ENCODE data around the gene EXOC6B.

The EXOC6B gene

DNA sequence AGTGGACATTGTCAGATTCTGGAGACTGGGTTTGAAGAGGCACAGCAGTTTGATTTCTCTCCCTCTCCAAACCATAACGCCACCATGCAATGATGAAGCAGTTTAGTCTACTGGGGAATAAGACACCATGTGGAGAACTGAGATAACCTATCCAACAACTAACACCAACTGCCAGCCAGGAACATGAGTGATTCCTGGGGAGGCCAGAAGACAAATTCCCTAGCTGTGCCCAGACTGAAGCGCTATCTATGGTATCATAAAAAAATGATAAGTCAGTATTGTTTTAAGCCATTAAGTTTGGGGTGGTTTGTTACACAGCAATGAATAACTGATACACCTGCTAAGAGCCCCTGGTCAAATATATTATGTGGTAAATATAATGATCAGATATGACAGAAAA lies 129.3 kb downstream of the EXOC6B start:
- no peak for DNase-seq
- Histone ChIP-seq H3K4me1 (ENCODE audit: control insufficient read depth, insufficient read depth, low read length, poor library complexity, severe bottlenecking) (no peaks in the 10 kb centered on the region), H3K27ac (ENCODE audit: insufficient read depth, low read length, poor library complexity, severe bottlenecking) (no peak overlapping the region), H3K27me3 (replicated peaks; ENCODE audit: control insufficient read depth, insufficient read depth, low read length, poor library complexity, severe bottlenecking) (no peaks in the 10 kb centered on the region), H3K4me3 (ENCODE audit: insufficient read depth, low read depth, low read length, poor library complexity, severe bottlenecking) (no peak overlapping the region), H3K36me3 (ENCODE audit: control insufficient read depth, insufficient read depth, low read length) (no peaks in the 10 kb centered on the region), H3K9me3 (ENCODE audit: control insufficient read depth, low read length) (no peaks in the 10 kb centered on the region)

DNA sequence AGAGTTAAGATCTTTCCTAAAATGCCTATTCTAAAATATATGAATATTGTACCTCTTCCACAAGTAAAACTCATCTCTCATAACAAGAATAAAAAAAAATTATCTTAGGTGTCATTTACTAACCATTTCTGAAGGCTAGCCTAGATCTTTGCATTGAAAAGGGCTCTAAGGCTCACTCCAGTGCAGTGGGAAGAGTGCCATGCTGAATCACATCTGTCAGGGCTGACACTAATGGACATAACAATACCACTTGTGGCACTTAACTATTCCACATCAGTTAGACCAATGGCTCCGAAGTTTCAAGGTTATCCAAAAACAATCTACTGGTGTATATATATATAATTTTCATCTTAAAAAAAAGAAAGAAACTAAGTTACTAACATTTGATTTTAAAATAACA lies 130.2 kb downstream of the EXOC6B start:
- no peaks in the 10 kb centered on the region for H3K27me3 ChIP-seq (replicated peaks; ENCODE audit: control insufficient read depth, insufficient read depth, low read length, poor library complexity, severe bottlenecking)
- H3K27ac ChIP-seq (ENCODE audit: insufficient read depth, low read length, poor library complexity, severe bottlenecking): no peak overlapping the region
- DNase-seq: no peak
- no peak overlapping the region for H3K4me3 ChIP-seq (ENCODE audit: insufficient read depth, low read depth, low read length, poor library complexity, severe bottlenecking)
- no peaks in the 10 kb centered on the region for H3K4me1 ChIP-seq (ENCODE audit: control insufficient read depth, insufficient read depth, low read length, poor library complexity, severe bottlenecking)
- no peaks in the 10 kb centered on the region for H3K9me3 ChIP-seq (ENCODE audit: control insufficient read depth, low read length)
- no peaks in the 10 kb centered on the region for H3K36me3 ChIP-seq (ENCODE audit: control insufficient read depth, insufficient read depth, low read length)

DNA sequence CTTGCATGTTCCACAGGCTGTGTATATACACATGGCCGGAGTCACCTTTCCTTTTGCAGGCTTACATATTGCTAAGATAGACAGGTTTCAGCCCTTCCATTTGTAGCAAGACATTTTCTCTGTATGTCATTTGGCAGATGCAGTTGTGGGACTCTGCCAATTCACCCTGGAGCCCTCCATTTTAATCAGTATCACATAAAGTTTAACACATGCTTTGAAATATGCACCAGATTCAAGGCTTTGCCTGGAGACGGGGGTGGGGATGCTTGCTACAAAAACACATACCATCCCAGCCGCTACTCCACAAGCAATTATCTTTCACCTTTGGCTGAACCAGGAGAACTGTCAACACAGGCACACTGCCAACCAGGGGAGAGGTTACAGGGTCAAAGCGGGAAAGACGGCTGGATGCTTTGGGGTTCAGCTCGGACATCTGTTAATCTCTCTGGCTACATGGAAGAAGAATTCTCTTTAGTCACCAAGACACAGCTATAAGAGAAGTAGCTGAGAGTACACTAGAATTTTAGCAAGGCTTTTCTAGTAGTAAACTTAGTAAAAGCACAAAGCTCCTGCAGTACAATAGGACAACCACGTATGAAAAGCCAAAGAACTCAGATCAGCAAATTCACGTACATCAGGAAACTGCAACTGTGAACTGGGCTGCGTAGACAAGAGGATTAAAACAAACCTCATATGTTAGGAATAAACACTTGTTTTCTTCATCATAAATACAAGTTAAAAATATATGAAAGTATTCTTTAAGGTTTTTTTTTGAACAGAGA lies 130.9 kb downstream of the EXOC6B start:
- H3K9me3 ChIP-seq (ENCODE audit: control insufficient read depth, low read length): no peaks in the 10 kb centered on the region
- H3K27me3 ChIP-seq (replicated peaks; ENCODE audit: control insufficient read depth, insufficient read depth, low read length, poor library complexity, severe bottlenecking): no peaks in the 10 kb centered on the region
- no peaks in the 10 kb centered on the region for H3K4me1 ChIP-seq (ENCODE audit: control insufficient read depth, insufficient read depth, low read length, poor library complexity, severe bottlenecking)
- H3K27ac ChIP-seq (ENCODE audit: insufficient read depth, low read length, poor library complexity, severe bottlenecking): no peak overlapping the region
- H3K36me3 ChIP-seq (ENCODE audit: control insufficient read depth, insufficient read depth, low read length): no peaks in the 10 kb centered on the region
- H3K4me3 ChIP-seq (ENCODE audit: insufficient read depth, low read depth, low read length, poor library complexity, severe bottlenecking): no peak overlapping the region
- no peak for DNase-seq

DNA sequence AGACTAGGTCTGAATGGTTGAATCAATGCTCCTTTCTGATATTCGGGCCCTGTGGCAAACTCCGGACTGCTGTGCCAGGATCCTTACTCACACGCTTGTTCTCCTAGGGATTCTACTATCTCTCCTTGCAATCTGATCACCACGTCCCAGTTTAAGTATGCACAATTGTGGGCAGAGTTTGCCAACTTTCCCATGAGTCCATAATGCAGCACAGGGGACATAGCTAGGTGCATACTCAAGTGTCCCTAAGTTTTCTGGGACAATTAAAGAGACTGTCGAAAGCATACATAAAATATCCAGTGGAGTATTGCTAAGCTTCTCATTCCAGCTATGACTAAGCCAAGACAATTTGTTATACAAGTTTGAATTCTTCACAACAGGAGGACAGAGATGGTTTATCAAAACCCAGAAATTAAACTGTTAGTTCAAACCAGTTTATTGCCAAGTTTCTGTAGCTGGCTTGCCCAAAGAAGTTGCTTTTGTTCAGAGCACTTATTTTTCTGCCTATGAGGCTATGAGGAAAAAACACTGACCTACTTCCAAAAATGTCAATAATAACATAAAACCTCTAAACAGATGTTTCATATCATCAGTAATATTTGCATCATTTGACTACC lies 136.1 kb downstream of the EXOC6B start:
- no peak overlapping the region for H3K4me3 ChIP-seq (ENCODE audit: insufficient read depth, low read depth, low read length, poor library complexity, severe bottlenecking)
- no peaks in the 10 kb centered on the region for H3K4me1 ChIP-seq (ENCODE audit: control insufficient read depth, insufficient read depth, low read length, poor library complexity, severe bottlenecking)
- H3K9me3 ChIP-seq (ENCODE audit: control insufficient read depth, low read length): no peaks in the 10 kb centered on the region
- DNase-seq: no peak
- H3K27me3 ChIP-seq (replicated peaks; ENCODE audit: control insufficient read depth, insufficient read depth, low read length, poor library complexity, severe bottlenecking): no peaks in the 10 kb centered on the region
- no peak overlapping the region for H3K27ac ChIP-seq (ENCODE audit: insufficient read depth, low read length, poor library complexity, severe bottlenecking)
- no peaks in the 10 kb centered on the region for H3K36me3 ChIP-seq (ENCODE audit: control insufficient read depth, insufficient read depth, low read length)

DNA sequence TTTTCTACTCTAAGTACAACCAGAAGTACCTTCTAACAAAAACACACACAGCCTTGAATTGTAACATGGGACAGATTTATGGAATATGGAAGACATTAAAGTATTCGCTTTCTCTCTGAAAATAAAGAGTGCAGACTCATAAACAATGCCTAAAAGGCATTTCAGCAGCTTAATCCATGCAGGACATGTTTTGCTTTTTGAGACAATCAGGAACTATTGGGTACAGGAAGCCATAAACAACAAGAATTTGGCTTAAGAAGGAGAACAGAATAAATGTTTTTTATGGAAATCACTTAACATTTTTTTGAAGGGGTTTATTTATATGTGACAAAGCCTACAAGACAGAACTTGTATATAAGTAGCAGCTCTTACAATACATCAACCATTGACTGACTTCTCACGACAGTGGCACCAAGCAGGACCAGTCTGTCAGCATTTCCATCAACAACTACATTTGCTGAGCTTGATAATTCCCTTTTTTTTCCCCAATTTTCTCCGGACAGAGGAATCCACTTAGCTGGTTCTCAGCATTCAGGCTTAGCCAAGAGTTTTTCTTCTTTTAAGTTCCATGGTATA lies 140.1 kb downstream of the EXOC6B start:
- H3K9me3 ChIP-seq (ENCODE audit: control insufficient read depth, low read length): no peaks in the 10 kb centered on the region
- no peaks in the 10 kb centered on the region for H3K4me1 ChIP-seq (ENCODE audit: control insufficient read depth, insufficient read depth, low read length, poor library complexity, severe bottlenecking)
- H3K27me3 ChIP-seq (replicated peaks; ENCODE audit: control insufficient read depth, insufficient read depth, low read length, poor library complexity, severe bottlenecking): no peaks in the 10 kb centered on the region
- H3K36me3 ChIP-seq (ENCODE audit: control insufficient read depth, insufficient read depth, low read length): no peaks in the 10 kb centered on the region
- H3K4me3 ChIP-seq (ENCODE audit: insufficient read depth, low read depth, low read length, poor library complexity, severe bottlenecking): no peak overlapping the region
- no peak overlapping the region for H3K27ac ChIP-seq (ENCODE audit: insufficient read depth, low read length, poor library complexity, severe bottlenecking)
- DNase-seq: no peak

DNA sequence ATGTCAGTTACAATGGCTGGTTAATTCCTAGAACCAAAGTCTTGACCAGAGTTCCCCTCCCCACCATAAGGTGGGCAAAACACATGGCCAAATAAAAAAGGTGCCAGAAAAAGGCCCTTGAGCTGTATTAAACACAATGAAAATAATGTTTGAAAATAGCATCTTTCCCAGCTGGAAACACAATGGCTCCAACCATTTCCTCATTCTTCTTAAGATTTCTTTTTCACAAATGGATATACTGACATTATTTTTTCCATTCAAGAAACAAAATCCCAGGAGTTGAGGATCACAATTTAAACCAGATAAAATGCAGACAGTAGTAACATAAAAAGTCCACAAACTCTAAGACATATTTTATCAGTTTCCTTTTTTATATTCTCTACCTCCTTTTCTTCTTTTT lies 143.8 kb downstream of the EXOC6B start:
- Histone ChIP-seq H3K4me3 (ENCODE audit: insufficient read depth, low read depth, low read length, poor library complexity, severe bottlenecking) (no peak overlapping the region), H3K27ac (ENCODE audit: insufficient read depth, low read length, poor library complexity, severe bottlenecking) (no peak overlapping the region), H3K36me3 (ENCODE audit: control insufficient read depth, insufficient read depth, low read length) (no peaks in the 10 kb centered on the region), H3K27me3 (replicated peaks; ENCODE audit: control insufficient read depth, insufficient read depth, low read length, poor library complexity, severe bottlenecking) (no peaks in the 10 kb centered on the region), H3K9me3 (ENCODE audit: control insufficient read depth, low read length) (no peaks in the 10 kb centered on the region), H3K4me1 (ENCODE audit: control insufficient read depth, insufficient read depth, low read length, poor library complexity, severe bottlenecking) (no peaks in the 10 kb centered on the region)
- DNase-seq: no peak

DNA sequence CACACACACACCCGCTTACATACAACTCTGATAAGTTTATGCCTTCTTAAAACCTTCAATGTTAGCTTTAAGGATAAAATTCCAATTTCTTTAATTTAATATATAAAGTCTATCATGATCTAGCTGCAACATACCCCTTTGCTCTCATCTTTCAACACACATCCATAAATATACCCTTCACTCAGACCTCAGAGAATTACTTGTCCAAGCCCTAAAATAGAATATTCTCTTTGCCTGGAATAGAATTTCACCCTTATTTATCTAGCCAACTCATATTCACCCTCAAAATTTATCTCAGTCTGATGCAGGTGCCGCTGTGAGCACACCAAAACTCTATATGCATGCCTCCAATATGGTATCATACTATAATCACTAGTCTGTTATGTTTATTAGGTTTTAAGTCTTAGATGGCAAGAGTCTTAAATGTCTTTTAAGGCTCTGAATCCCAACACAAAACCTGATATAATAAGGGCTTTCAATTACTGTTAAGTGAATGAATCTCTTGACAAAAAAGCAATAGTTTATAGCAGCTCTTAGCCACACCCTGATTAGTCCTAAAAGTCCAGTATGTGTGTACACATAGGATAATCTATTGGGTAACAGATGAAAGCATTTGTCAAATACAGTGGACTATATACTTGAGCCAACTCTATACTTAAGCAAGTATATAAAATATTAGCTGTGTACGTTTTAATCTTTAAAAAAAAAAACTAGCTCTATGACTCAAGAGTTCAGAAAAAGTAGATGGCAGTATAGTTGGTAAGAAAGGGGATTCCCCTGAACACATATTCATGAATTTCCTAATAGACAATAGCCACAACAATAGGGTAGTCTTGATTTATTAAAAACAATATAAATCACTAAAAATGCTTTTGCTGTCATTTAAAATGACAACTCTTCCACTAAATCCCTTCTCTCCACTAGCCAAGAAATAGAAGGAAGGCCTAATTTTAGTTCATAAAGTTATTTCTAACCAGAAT lies 144.5 kb downstream of the EXOC6B start:
- no peaks in the 10 kb centered on the region for H3K36me3 ChIP-seq (ENCODE audit: control insufficient read depth, insufficient read depth, low read length)
- H3K9me3 ChIP-seq (ENCODE audit: control insufficient read depth, low read length): no peaks in the 10 kb centered on the region
- H3K27ac ChIP-seq (ENCODE audit: insufficient read depth, low read length, poor library complexity, severe bottlenecking): no peak overlapping the region
- H3K27me3 ChIP-seq (replicated peaks; ENCODE audit: control insufficient read depth, insufficient read depth, low read length, poor library complexity, severe bottlenecking): no peaks in the 10 kb centered on the region
- H3K4me1 ChIP-seq (ENCODE audit: control insufficient read depth, insufficient read depth, low read length, poor library complexity, severe bottlenecking): no peaks in the 10 kb centered on the region
- H3K4me3 ChIP-seq (ENCODE audit: insufficient read depth, low read depth, low read length, poor library complexity, severe bottlenecking): no peak overlapping the region
- DNase-seq: no peak

DNA sequence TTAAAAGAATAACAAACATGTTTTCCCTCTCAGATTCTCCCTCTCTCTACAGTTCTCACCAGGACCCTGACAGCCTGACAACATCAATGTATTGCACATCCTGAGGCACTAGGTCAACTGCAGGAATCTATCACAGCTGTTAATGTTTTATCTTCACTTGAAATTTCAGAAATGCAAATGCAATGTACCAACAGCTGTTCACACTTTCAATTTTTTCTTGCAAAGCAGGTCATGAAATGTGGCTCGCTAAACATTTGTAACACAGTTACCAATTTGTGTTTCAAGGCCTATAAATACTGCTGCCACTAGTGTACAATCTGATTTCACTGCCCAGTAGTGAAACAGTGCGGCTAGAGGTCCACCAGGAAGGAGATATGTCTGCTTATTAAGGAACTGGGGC lies 147.8 kb downstream of the EXOC6B start:
- Histone ChIP-seq H3K27me3 (replicated peaks; ENCODE audit: control insufficient read depth, insufficient read depth, low read length, poor library complexity, severe bottlenecking) (no peaks in the 10 kb centered on the region), H3K36me3 (ENCODE audit: control insufficient read depth, insufficient read depth, low read length) (no peaks in the 10 kb centered on the region), H3K4me3 (ENCODE audit: insufficient read depth, low read depth, low read length, poor library complexity, severe bottlenecking) (no peak overlapping the region), H3K9me3 (ENCODE audit: control insufficient read depth, low read length) (no peaks in the 10 kb centered on the region), H3K4me1 (ENCODE audit: control insufficient read depth, insufficient read depth, low read length, poor library complexity, severe bottlenecking) (no peaks in the 10 kb centered on the region), H3K27ac (ENCODE audit: insufficient read depth, low read length, poor library complexity, severe bottlenecking) (no peak overlapping the region)
- no peak for DNase-seq

DNA sequence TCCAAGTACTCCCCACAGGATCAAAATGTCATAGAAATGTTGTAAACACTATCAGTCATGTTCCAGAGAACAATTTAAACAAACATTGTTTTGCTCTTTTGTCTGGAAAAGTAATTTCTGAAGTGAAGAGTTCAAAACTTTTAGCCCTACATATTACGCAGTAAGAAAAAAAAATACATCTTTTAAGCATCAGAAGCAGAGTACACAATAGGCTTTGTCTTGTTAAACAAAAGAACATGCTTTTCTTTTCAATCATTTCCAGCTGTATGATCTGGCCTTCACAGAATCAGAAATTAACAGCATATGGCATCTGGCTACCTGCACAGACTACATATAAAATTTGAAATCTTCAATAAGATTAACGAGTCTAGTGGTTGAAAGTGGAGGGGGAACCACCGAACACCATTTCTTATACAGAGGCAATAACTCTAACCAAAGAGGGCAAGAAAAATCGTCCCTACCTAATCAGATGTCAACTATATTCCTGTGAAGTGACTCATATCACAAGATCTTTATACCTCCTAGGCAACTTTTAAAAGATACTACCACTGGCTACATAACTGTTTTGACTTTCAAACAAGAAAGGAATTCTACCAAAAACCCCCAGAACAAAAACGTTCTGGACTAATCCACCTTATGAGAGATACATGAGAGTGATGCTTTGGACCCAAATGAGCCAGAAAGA lies 149.3 kb downstream of the EXOC6B start:
- DNase-seq: no peak
- Histone ChIP-seq H3K9me3 (ENCODE audit: control insufficient read depth, low read length) (no peaks in the 10 kb centered on the region), H3K27ac (ENCODE audit: insufficient read depth, low read length, poor library complexity, severe bottlenecking) (no peak overlapping the region), H3K36me3 (ENCODE audit: control insufficient read depth, insufficient read depth, low read length) (no peaks in the 10 kb centered on the region), H3K27me3 (replicated peaks; ENCODE audit: control insufficient read depth, insufficient read depth, low read length, poor library complexity, severe bottlenecking) (no peaks in the 10 kb centered on the region), H3K4me1 (ENCODE audit: control insufficient read depth, insufficient read depth, low read length, poor library complexity, severe bottlenecking) (no peaks in the 10 kb centered on the region), H3K4me3 (ENCODE audit: insufficient read depth, low read depth, low read length, poor library complexity, severe bottlenecking) (no peak overlapping the region)

All from effector memory CD4-positive, alpha-beta T cell (primary cell).